Stimulated activated CD4-positive, alpha-beta T cell treated with anti-CD3 and anti-CD28 coated beads, TNF-alpha, amount 100 ng/mL, for 1 hour (primary cell): Measurements from ENCODE around the gene PCDHGA1.
"Not testable (repeated sequence)": the region's sequence is repeated elsewhere in the genome, so short reads cannot be mapped to it uniquely, and the experiment has no call there.

ENCODE experiments used
- DNase-seq, 3 donors: peaks; one replicate each; pipeline ENCODE4 v3.0.0-alpha.2; 2020; ENCODE audit warnings: low read depth in 3 of 3, low spot score in 1 of 3

PCDHGA1 gene

GRCh38 chr5:141346017-141346416 lies 15.7 kb downstream of the PCDHGA1 start:
- DNase-seq = not testable (repeated sequence)

- no peak for DNase-seq
These were observed 19.8 kb downstream of the PCDHGA1 start, which contains the start of gene PCDHGB1 for GRCh38 chr5:141349917-141350619. PCDHGB1 (plus strand) TSS chr5:141350099; CDS start chr5:141350261, 162 bp downstream.

- no peak for DNase-seq
These were observed 21.3 kb downstream of the PCDHGA1 start for GRCh38 chr5:141351591-141351990.

- no peak for DNase-seq
These were observed 24.7 kb downstream of the PCDHGA1 start, which contains the start of gene PCDHGA4 for GRCh38 chr5:141354900-141355469. PCDHGA4 (plus strand) TSS chr5:141355021; CDS start chr5:141355108, 87 bp downstream.

- DNase-seq = no peak
These were observed 25.3 kb downstream of the PCDHGA1 start for GRCh38 chr5:141355641-141356040.

- DNase-seq = no peak
These were observed 25.8 kb downstream of the PCDHGA1 start for GRCh38 chr5:141356133-141356532.

- no peak for DNase-seq
These were observed 26.6 kb downstream of the PCDHGA1 start for GRCh38 chr5:141356950-141357349.

- DNase-seq = no peak
These were observed 29.6 kb downstream of the PCDHGA1 start, which contains the start of gene PCDHGB2 for GRCh38 chr5:141359790-141360426. PCDHGB2 (plus strand) TSS chr5:141359994; CDS start chr5:141360136, 142 bp downstream.

GRCh38 chr5:141360685-141361084 lies 30.4 kb downstream of the PCDHGA1 start:
- DNase-seq = no peak

- DNase-seq = no peak
These were observed 32.4 kb downstream of the PCDHGA1 start for GRCh38 chr5:141362719-141363118.

GRCh38 chr5:141363952-141364660 lies 33.8 kb downstream of the PCDHGA1 start, which contains the start of gene PCDHGA5:
PCDHGA5 (plus strand) TSS chr5:141364162; CDS start chr5:141364331, 169 bp downstream.
- no peak for DNase-seq

- DNase-seq = no peak
These were observed 35.9 kb downstream of the PCDHGA1 start for GRCh38 chr5:141366016-141366896.

GRCh38 chr5:141369994-141370848 lies 39.9 kb downstream of the PCDHGA1 start, which contains the start of gene PCDHGB3:
PCDHGB3 (plus strand) TSS chr5:141370242; CDS start chr5:141370395, 153 bp downstream.
- DNase-seq = peak in 1 of 3 donors; percentile 11

GRCh38 chr5:141371572-141372475 lies 41.5 kb downstream of the PCDHGA1 start:
- DNase-seq = no peak

- DNase-seq = no peak
These were observed 43.5 kb downstream of the PCDHGA1 start, which contains the start of gene PCDHGA6 for GRCh38 chr5:141373673-141374317. PCDHGA6 (plus strand) TSS chr5:141373891; CDS start chr5:141374084, 193 bp downstream.

GRCh38 chr5:141374627-141375026 lies 44.3 kb downstream of the PCDHGA1 start:
- no peak for DNase-seq

GRCh38 chr5:141375444-141376155 lies 45.3 kb downstream of the PCDHGA1 start:
- not testable (repeated sequence) for DNase-seq
